Coronary artery (tissue), 2 donors: ENCODE measurements around the gene TBX6.

Experiments used
- DNase-seq: peaks from one replicate; pipeline ENCODE4 v3.0.0-alpha.2; 2017; ENCODE audit warnings: low spot score
- H3K27ac ChIP-seq, 2 donors: fragments of 200-600 bp; sonication (generic); one replicate each; pipeline ENCODE4 v1.5.1; 2016 to 2019
- H3K4me3 ChIP-seq: fragments of 200-600 bp; sonication (generic); 2 replicates; pipeline ENCODE4 v1.5.1; 2016; ENCODE audit warnings: mild to moderate bottlenecking, moderate library complexity
- CTCF ChIP-seq: fragments of 200-600 bp; sonication (generic); IDR thresholded peaks from one replicate; pipeline ENCODE4 v1.5.1; 2019; ENCODE audit warnings: antibody characterized with exemption

The TBX6 gene

GRCh38 chr16:30040221-30040620 lies 51.5 kb downstream of the TBX6 start:
- Histone ChIP-seq H3K4me3 (no peak overlapping the region), H3K27ac (no peak overlapping the region)
- DNase-seq: no peak
- TF ChIP-seq CTCF: no peak
